ENCODE data around the gene MOV10L1.
"Not testable (repeated sequence)": the region's sequence is repeated elsewhere in the genome, so short reads cannot be mapped to it uniquely, and the experiment has no call there.

Gene MOV10L1

DNA sequence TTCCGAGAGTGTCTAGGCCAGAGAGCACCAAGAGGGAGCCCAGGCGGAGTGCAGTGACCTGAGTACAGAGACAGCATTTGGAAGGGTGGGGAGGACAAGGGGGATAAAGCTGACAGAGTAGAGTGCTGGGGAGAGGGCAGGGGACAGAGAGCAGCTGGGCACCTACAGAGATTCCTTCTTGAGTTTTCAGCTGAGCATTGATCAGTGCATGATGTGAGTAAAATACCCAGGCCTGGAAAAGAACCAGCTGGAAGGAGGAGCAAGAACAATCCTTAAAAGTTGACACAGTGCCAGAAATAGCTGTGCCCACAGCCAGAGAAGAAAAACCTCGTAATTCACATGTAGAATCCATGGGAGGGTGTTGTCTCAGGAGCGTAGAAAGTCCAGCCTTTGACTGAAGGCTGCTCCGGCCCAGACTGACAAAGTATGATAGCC is 46.8 kb downstream of the MOV10L1 start:
- H3K79me2 ChIP-seq (ENCODE audit: low read length) = no peaks in the 10 kb centered on the region
- H4K20me1 ChIP-seq (ENCODE audit: insufficient read depth, low read length) = no peaks in the 10 kb centered on the region
- H3K4me2 ChIP-seq (ENCODE audit: low read length) = no peak overlapping the region
- peaks cover 9% of the 10 kb centered on the region; the same call in 1 of the 2 replicates for H3K27me3 ChIP-seq (ENCODE audit: low read depth, low read length)
- no peaks in the 10 kb centered on the region for H3K9me3 ChIP-seq (ENCODE audit: insufficient read depth, low read length)
- H3K27ac ChIP-seq (ENCODE audit: low read length) = no peak overlapping the region
- TF ChIP-seq EZH2phosphoT487 (IDR thresholded peaks at IDR 0.05; ENCODE audit: low read depth) = no peak
- TF ChIP-seq, protein P1, sequence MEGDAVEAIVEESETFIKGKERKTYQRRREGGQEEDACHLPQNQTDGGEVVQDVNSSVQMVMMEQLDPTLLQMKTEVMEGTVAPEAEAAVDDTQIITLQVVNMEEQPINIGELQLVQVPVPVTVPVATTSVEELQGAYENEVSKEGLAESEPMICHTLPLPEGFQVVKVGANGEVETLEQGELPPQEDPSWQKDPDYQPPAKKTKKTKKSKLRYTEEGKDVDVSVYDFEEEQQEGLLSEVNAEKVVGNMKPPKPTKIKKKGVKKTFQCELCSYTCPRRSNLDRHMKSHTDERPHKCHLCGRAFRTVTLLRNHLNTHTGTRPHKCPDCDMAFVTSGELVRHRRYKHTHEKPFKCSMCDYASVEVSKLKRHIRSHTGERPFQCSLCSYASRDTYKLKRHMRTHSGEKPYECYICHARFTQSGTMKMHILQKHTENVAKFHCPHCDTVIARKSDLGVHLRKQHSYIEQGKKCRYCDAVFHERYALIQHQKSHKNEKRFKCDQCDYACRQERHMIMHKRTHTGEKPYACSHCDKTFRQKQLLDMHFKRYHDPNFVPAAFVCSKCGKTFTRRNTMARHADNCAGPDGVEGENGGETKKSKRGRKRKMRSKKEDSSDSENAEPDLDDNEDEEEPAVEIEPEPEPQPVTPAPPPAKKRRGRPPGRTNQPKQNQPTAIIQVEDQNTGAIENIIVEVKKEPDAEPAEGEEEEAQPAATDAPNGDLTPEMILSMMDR (IDR thresholded peaks at IDR 0.05; ENCODE audit: low read depth, low read length) = no peak
- H2AFZ ChIP-seq (ENCODE audit: low read depth, low read length) = no peak overlapping the region
- H3K4me3 ChIP-seq (ENCODE audit: low read length) = no peak overlapping the region
- no peak overlapping the region for H3K9ac ChIP-seq (ENCODE audit: low read length)
- H3K4me1 ChIP-seq (ENCODE audit: low read length) = peaks cover 8% of the 10 kb centered on the region
- no peaks in the 10 kb centered on the region for H3K36me3 ChIP-seq (replicated peaks; ENCODE audit: low read depth, low read length)

DNA sequence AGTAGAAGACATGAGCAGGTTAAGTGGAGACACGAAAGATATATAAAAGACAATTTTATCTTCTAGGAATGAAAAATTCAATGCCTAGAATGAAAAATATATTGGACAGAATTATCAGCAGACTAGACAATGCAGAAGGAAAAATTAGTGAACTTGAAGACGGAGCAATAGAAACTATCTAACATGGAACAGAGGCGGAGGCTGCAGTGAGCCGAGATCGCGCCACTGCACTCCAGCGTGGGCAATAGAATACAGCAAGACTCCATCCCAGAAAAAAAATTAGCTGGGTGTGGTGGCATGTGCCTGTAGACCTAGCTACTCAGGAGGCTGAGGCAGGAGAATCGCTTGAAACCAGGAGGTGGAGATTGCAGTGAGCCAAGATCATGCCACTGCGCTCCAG is 47.5 kb downstream of the MOV10L1 start:
- H3K4me2 ChIP-seq (ENCODE audit: low read length); H3K36me3 ChIP-seq (replicated peaks; ENCODE audit: low read depth, low read length); H3K79me2 ChIP-seq (ENCODE audit: low read length); H4K20me1 ChIP-seq (ENCODE audit: insufficient read depth, low read length); H3K4me1 ChIP-seq (ENCODE audit: low read length); H3K27ac ChIP-seq (ENCODE audit: low read length); H3K27me3 ChIP-seq (ENCODE audit: low read depth, low read length); H3K9me3 ChIP-seq (ENCODE audit: insufficient read depth, low read length); H2AFZ ChIP-seq (ENCODE audit: low read depth, low read length); H3K9ac ChIP-seq (ENCODE audit: low read length); H3K4me3 ChIP-seq (ENCODE audit: low read length): not testable (repeated sequence)

DNA sequence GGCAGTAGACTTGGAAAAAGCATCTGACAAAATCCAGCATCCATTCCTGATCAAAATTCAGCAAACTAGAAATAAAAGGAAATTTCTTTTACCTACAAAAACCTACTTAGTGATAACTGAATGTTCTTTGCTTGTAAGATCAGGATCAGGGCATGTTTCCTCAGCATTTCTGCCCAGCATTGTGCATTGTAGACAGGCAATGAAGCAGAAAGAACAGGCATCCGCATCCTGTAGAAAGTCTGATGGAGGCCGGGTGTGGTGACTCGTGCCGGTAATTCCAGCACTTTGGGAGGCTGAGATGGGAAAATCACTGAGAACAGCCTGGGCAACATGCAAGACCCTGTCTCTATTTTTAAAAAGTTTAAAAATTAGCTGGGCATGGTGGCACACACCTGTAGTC is 48.2 kb downstream of the MOV10L1 start:
- Histone ChIP-seq H4K20me1 (ENCODE audit: insufficient read depth, low read length) (no peaks in the 10 kb centered on the region), H3K79me2 (ENCODE audit: low read length) (no peaks in the 10 kb centered on the region), H3K9ac (ENCODE audit: low read length) (no peak overlapping the region), H3K9me3 (ENCODE audit: insufficient read depth, low read length) (no peaks in the 10 kb centered on the region), H3K4me2 (ENCODE audit: low read length) (no peak overlapping the region), H3K27me3 (ENCODE audit: low read depth, low read length) (0 out of 2 replicates have a peak, but pooled peaks cover 4% of the 10 kb centered on the region), H3K36me3 (replicated peaks; ENCODE audit: low read depth, low read length) (no peaks in the 10 kb centered on the region), H2AFZ (ENCODE audit: low read depth, low read length) (no peak overlapping the region), H3K4me3 (ENCODE audit: low read length) (no peak overlapping the region), H3K27ac (ENCODE audit: low read length) (no peak overlapping the region), H3K4me1 (ENCODE audit: low read length) (peaks cover 8% of the 10 kb centered on the region)
- TF ChIP-seq, protein P1 (IDR thresholded peaks at IDR 0.05; ENCODE audit: low read depth, low read length) = no peak
- TF ChIP-seq EZH2phosphoT487 (IDR thresholded peaks at IDR 0.05; ENCODE audit: low read depth) = no peak

DNA sequence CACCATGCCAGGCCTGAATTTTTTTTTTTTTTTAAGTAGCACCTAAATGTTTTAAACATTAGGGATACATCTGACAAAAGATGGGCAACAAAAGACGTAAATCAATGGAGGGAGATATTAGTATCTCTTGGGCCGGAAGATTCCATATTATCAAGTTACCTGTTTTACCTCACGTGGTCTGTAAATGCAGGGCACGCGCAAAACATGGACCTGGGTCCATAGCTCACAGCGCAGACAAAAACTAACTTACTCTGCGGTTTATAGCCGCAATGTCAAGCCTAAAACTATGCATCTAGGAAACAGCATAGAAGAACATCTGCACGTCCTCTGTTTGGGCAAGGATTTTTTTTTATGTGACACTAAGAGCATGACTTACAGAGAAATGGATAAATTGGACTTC is 49.2 kb downstream of the MOV10L1 start:
- no peaks in the 10 kb centered on the region for H3K79me2 ChIP-seq (ENCODE audit: low read length)
- H3K36me3 ChIP-seq (replicated peaks; ENCODE audit: low read depth, low read length) = no peaks in the 10 kb centered on the region
- peaks cover 8% of the 10 kb centered on the region for H3K4me1 ChIP-seq (ENCODE audit: low read length)
- no peak overlapping the region for H3K4me3 ChIP-seq (ENCODE audit: low read length)
- H2AFZ ChIP-seq (ENCODE audit: low read depth, low read length) = no peak overlapping the region
- no peak overlapping the region for H3K4me2 ChIP-seq (ENCODE audit: low read length)
- no peak overlapping the region for H3K27ac ChIP-seq (ENCODE audit: low read length)
- H4K20me1 ChIP-seq (ENCODE audit: insufficient read depth, low read length) = no peaks in the 10 kb centered on the region
- no peaks in the 10 kb centered on the region for H3K9me3 ChIP-seq (ENCODE audit: insufficient read depth, low read length)
- H3K27me3 ChIP-seq (ENCODE audit: low read depth, low read length) = 0 out of 2 replicates have a peak, but pooled peaks cover 4% of the 10 kb centered on the region
- no peak overlapping the region for H3K9ac ChIP-seq (ENCODE audit: low read length)
- no peak for TF ChIP-seq EZH2phosphoT487 (IDR thresholded peaks at IDR 0.05; ENCODE audit: low read depth)
- TF ChIP-seq, protein P1 (IDR thresholded peaks at IDR 0.05; ENCODE audit: low read depth, low read length) = no peak
